SU-DHL-6 (cell line): ENCODE results near the gene AFAP1.

ENCODE experiments used
- CTCF ChIP-seq: fragments of 200-600 bp; sonication (generic); IDR thresholded peaks from one replicate; pipeline ENCODE4 v1.5.1; 2017; ENCODE audit warnings: antibody characterized with exemption, mild to moderate bottlenecking, low read length, moderate library complexity; ENCODE audit not compliant: insufficient read depth, poor library complexity, severe bottlenecking
- EZH2phosphoT487 ChIP-seq: fragments of 200-600 bp; sonication (generic), shearing (Covaris generic); conservative IDR thresholded peaks from 2 replicates; pipeline ENCODE4 v1.6.1; 2018; ENCODE audit warnings: mild to moderate bottlenecking, antibody characterized with exemption, low read length, moderate library complexity, mixed read lengths

- no peak for TF ChIP-seq EZH2phosphoT487
- no peak for TF ChIP-seq CTCF
Observed at GRCh38 chr4:7847206-7847605, 92.5 kb downstream of the AFAP1 start.
